ENCODE data around the gene APOBEC3A.

Gene APOBEC3A

GRCh38 chr22:38963872-38964271 lies 6.5 kb downstream of the APOBEC3A start:
- no peak for ATAC-seq
- TF ChIP-seq BACH2 (CRISPR knock-in tag; IDR thresholded peaks at IDR 0.05; ENCODE audit: borderline replicate concordance) (no peak), CSRNP3 (CRISPR knock-in tag; IDR thresholded peaks at IDR 0.05) (no peak), PPARA (CRISPR knock-in tag; IDR thresholded peaks at IDR 0.05; ENCODE audit: borderline replicate concordance) (no peak), POU6F1 (CRISPR knock-in tag; IDR thresholded peaks at IDR 0.05; ENCODE audit: borderline replicate concordance, low read depth) (no peak), ZNF8 (CRISPR knock-in tag; IDR thresholded peaks at IDR 0.05) (no peak)

GRCh38 chr22:38964306-38964705 lies 6.9 kb downstream of the APOBEC3A start:
- no peak for ATAC-seq
- TF ChIP-seq POU6F1 (CRISPR knock-in tag; IDR thresholded peaks at IDR 0.05; ENCODE audit: borderline replicate concordance, low read depth) (no peak), ZFP3 (CRISPR knock-in tag; IDR thresholded peaks at IDR 0.05) (no peak), TSHZ2 (CRISPR knock-in tag; IDR thresholded peaks at IDR 0.05) (no peak), OSR1 (CRISPR knock-in tag; IDR thresholded peaks at IDR 0.05) (no peak), BACH2 (CRISPR knock-in tag; IDR thresholded peaks at IDR 0.05; ENCODE audit: borderline replicate concordance) (no peak), TCF4 (CRISPR knock-in tag; IDR thresholded peaks at IDR 0.05; ENCODE audit: borderline replicate concordance) (no peak), ZNF565 (CRISPR knock-in tag; conservative IDR thresholded peaks at IDR 0.05; ENCODE audit: low read depth) (no peak), GLIS3 (CRISPR knock-in tag; IDR thresholded peaks at IDR 0.05) (no peak), RARB (CRISPR knock-in tag; IDR thresholded peaks at IDR 0.05) (no peak), SNAI2 (CRISPR knock-in tag; IDR thresholded peaks at IDR 0.05) (no peak)

- ATAC-seq, result no peak
- TF ChIP-seq TCF4 (CRISPR knock-in tag; IDR thresholded peaks at IDR 0.05; ENCODE audit: borderline replicate concordance) (no peak), RARB (CRISPR knock-in tag; IDR thresholded peaks at IDR 0.05) (no peak), CSRNP3 (CRISPR knock-in tag; IDR thresholded peaks at IDR 0.05) (no peak), ZFP3 (CRISPR knock-in tag; IDR thresholded peaks at IDR 0.05) (no peak), GLIS3 (CRISPR knock-in tag; IDR thresholded peaks at IDR 0.05) (no peak), ARNTL (CRISPR knock-in tag; IDR thresholded peaks at IDR 0.05; ENCODE audit: borderline replicate concordance, low read depth) (no peak)
These were observed 7.6 kb downstream of the APOBEC3A start for GRCh38 chr22:38964989-38965388.

GRCh38 chr22:38965614-38966379 lies 8.4 kb downstream of the APOBEC3A start:
- no peak for ATAC-seq
- TF ChIP-seq ZNF70 (CRISPR knock-in tag; IDR thresholded peaks at IDR 0.05), result no peak
- no peak for TF ChIP-seq ESRRG (CRISPR knock-in tag; IDR thresholded peaks at IDR 0.05)
- TF ChIP-seq PATZ1 (CRISPR knock-in tag; IDR thresholded peaks at IDR 0.05; ENCODE audit: borderline replicate concordance), result no peak
- no peak for TF ChIP-seq ZFP3 (CRISPR knock-in tag; IDR thresholded peaks at IDR 0.05)
- no peak for TF ChIP-seq RARB (CRISPR knock-in tag; IDR thresholded peaks at IDR 0.05)
- TF ChIP-seq ZC3H10 (CRISPR knock-in tag; IDR thresholded peaks at IDR 0.05), result no peak
- TF ChIP-seq SNAI2 (CRISPR knock-in tag; IDR thresholded peaks at IDR 0.05), result no peak
- no peak for TF ChIP-seq OSR1 (CRISPR knock-in tag; IDR thresholded peaks at IDR 0.05)
- no peak for TF ChIP-seq PPARA (CRISPR knock-in tag; IDR thresholded peaks at IDR 0.05; ENCODE audit: borderline replicate concordance)
- TF ChIP-seq TSHZ2 (CRISPR knock-in tag; IDR thresholded peaks at IDR 0.05), result no peak
- TF ChIP-seq TCF4 (CRISPR knock-in tag; IDR thresholded peaks at IDR 0.05; ENCODE audit: borderline replicate concordance), result no peak

Measured in SK-N-SH treated with all-trans-retinoic acid at 6 μM for 48 hours (cell line).